OCI-M1 (cell line): ENCODE data around the gene TRIM62.
A peak's percentile ranks its signal among the peaks of the same experiment; 100 is the strongest.

Source experiments
- DNase-seq: peaks from one replicate; lab custom pipeline; 2025; lab: John Stamatoyannopoulos, UW

TRIM62 gene

DNA sequence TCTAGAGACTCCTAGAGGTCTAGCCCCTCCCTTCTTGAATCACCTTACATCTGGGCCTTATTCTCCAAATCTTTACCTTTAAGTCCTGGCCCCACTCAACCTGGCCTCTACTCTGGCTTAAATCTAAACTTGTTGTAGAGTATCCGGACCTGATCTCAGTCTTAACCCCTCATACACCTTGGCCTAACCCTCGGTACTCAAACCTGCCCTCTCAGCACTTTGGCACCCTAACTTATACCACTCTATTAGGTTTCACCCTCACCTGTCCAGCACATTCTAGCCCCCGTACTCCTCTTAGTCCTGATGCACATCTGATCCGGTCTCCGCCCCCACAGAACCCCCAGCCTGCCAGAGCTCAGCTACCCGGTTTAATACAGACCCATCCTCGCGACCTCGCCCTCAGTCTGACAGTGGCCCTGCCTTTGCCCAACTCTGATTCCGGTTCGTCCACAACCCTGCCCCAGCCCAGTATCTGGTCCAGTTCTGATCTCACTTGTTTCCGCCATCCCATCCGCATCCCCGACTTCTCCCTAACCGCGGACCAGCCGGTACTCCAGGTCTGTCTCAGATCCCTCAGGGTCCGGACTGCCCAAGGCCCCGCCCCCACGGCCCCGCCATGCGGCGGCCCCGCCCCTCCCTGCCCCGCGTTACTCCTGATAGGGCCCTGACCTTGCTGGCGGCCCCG lies 1.5 kb downstream of the TRIM62 start:
- DNase-seq = peak; percentile 85

DNA sequence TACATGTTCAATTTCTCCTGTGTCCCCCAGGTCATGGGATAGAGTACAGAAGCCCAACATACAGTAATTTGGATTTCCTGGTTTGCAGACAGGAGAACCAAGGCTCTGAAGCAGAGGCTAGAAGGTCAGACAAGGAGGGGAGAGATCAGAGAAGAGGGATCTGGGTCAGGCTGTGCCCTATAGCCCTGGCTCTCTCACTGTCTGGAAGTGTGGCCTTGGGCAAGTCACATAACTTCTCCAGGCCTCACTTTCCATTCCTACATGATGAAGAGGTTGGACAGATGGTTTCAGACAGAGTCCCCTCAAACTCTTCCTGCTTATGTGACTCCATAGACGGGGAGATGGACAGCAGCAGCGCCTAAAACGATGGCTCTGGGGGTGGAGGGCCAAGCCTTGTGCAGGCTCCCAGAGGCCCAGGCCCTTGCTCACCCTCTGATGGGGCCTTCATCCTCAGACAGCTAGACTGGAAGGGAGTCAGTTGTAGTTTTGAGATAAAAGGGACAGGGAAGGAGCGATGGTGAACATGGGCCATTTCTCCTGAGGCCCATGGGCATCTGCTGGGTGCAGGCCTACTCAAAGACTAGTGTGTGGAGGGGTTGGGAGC lies 2.9 kb downstream of the TRIM62 start:
- no peak for DNase-seq

DNA sequence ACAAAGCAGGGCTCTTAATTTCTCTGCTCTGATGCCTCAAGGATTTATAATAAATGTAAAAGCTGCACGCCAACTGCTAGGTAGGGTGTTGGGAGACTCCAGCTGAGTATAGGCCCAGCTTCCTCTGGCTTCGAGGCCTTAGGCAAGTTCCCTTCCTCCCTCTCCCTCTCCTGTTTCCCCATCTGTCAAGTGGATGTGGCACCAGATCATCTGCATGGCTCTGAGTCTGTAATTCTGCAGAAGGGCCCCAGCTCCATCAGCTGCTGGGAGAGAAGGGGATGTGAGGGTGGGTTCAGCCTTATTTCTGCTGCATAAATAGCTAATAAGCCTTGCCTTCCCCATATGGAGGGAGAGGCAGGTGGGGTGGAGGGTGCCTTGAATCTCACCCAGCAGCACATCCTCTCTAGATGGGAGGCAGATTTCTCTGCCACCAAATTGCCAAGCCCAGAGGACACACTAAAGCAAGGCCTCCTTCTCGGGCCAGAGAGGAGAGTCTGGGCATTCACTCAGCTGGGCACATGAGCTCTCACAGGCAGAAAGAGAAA lies 3.8 kb downstream of the TRIM62 start:
- DNase-seq = no peak

DNA sequence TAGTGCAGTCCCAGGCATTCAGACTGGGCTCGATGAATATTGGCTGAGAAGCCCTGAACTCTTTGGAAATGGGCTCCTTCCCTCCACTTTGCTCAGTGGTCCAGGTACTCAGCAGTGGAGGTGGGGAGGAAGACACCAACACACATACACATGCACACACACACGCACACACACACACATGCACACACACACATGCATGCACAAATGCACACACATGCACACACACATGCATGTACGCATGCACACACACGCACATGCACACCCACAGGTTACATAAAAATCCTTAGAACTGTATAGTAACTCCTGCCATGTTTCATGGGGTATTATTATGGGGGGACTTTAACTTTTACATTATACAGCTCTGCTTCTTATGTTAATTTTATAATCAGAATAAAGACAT lies 5.0 kb downstream of the TRIM62 start:
- no peak for DNase-seq

DNA sequence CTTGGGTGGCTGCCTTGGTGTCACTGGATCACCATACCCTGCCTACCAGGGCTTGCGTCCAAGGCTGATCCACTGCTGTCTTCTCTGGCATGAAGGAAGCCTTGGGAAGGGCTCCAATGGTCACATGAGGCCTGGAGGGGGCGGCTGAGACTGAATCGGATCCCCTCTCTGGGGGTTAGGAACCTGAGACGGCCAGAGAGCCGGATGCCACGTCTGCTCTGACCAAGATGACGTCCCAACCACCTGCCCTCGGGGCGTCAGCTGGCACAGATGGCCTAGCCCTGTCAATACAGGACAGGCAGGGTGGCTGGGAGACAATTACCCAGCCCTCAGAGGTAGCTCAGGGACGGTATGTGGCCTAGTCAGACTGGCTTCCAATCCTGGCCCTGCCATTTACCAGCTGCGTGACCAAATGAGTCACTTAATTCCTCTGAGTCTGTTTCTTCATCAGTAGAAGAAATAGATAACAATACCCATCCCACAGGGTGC lies 5.4 kb downstream of the TRIM62 start:
- DNase-seq = no peak

DNA sequence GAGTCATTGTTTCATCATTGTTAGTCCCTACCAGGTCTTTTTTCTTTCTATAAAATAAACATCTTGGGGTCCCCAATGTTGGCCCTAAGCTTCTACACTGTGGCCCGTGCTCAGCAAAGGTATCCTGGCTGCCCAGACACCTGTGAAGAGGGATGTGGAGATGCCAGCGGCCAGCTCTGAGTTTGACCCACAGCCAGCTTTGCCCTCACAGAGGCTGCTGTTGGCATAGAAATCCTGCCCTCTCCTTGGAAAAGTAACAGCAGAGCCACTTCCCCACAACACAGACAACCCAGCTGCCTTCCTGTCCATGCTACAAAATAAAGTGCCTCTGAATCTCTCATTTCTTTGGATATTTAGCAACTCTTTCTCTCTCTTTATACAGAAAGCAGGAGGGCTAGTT lies 6.0 kb downstream of the TRIM62 start:
- no peak for DNase-seq

DNA sequence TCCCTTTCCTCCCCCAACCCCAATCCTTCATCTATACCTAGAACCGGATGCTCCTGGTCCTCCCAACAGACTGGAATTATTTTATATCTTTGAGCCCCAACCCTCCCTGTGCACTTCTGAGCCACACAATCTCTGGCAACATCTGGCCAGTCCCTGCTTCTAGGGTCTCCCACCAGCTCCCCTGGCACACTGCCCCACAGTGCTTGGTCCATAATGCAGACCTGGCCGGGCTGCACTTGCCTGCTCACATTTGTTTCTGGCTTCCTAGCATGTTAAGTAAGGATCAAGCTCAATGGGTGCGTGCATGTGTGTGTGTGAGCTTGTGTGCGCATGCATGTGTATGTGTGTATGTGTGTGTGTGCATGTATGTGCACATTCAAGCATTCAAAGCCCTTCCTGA lies 8.8 kb downstream of the TRIM62 start:
- no peak for DNase-seq

DNA sequence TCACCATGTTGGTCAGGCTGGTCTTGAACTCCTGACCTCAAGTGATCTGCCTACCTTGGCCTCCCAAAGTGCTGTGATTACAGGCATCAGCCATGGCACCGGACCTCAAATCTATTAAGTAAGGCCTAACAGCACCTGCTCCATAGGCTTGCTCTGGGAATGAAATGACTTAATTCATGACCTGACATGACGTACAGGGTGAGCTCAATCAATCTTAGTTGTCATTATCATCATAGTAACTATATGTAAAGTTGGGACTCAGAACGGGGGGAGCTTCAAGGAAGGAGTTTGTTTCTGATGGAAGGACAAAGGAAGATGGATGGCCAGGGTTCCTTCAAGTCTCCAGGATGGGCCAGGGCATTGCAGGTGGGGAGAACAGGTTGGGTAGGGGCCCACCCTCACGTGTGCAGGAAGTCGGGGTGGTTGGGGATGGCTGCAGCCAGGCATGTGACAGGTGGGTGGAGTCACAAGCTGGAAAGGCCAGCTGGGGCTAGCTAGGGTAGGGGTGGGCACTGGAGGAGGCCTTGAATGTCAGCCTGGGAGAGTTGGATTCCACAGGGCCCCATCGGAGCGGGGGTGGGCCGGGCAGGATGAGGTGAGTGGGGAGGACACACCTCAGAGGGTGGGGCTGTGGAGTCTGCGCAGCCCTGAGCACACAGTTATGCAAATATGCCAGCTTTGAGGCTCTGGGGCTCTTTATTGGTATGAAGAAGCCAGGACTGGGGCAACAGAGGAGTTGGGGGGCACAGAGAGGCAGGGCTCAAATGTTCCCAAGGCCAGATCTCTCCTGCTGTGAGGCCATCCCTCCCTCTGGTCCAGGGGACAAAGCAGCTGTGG lies 9.6 kb downstream of the TRIM62 start:
- no peak for DNase-seq

DNA sequence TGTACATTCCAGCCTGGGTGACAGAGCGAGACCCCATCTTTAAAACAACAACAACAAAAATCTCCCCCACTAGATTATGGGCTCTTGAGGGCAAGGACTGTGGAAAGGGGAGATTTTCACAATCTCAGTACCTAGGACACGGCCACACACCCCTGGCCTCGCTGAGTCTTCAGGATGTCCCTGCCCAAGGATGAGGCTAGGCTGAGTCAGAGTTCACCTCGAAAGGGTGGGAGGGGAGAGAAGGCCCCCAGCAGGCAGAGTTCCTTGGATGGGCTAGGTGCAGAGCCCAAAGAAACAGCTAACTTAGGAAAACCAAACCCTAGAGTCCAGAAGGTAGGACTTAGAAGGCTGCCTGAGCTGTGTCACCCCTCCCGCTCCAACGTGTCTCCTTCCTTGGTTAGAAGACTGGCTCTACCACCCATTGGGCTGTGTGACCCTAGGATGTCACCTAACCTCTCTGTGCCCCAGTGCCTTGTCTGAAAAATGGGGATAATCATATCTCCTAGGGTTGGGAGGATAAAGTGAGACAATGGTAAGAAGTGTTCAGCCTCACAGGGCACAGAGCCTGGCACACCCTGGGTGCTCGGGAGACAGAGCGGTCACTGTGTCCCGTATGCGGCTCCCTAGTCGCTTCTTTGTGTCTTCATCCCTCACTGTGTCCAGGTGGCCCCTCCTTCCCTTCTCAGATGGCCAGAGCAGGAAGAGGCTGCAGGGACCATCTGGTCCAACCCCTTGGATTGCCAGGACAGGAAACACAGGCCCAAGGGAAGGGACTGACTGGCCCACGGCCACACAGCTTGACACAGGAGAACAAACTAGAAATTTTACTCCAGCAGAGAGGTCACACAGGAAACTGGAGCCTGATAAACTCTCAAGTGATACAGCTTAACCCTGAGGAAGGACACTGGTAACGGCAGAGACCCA lies 11.2 kb downstream of the TRIM62 start:
- DNase-seq = no peak

DNA sequence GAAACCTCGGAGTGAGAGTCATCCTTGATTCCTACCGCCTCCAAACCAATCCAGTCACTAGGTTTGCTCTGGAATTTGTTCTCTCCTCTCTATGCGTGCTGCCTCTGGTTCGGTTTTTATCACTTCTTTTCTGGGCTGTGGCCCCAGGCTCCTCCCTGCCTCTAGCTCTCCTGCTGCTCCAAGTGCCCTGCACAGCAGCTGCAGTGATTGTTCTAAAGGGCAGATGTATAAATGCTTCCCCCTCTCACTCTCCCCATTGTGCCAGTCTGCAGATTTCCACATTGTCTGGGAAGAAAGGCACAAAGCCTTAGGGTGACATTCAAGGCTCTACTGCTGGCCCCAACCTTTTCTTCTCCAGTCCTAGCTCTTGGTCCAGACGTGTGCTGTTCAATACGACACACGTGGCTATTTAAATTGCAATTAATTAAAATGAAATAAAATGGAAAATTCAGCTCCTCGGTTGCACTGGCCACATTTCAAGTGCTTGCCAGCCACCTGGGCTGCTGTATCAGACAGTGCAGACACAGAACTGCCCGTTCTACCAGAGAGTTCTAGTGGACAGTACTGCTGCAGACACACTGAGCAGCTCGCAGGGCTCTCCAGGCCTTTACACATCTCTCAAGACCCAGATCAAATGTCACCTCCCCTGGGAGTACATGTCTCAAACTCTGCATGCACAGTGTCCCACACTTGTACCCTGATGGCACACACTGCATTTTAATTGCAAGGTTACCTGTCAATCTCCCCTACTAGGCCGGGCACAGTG lies 12.4 kb downstream of the TRIM62 start:
- no peak for DNase-seq

DNA sequence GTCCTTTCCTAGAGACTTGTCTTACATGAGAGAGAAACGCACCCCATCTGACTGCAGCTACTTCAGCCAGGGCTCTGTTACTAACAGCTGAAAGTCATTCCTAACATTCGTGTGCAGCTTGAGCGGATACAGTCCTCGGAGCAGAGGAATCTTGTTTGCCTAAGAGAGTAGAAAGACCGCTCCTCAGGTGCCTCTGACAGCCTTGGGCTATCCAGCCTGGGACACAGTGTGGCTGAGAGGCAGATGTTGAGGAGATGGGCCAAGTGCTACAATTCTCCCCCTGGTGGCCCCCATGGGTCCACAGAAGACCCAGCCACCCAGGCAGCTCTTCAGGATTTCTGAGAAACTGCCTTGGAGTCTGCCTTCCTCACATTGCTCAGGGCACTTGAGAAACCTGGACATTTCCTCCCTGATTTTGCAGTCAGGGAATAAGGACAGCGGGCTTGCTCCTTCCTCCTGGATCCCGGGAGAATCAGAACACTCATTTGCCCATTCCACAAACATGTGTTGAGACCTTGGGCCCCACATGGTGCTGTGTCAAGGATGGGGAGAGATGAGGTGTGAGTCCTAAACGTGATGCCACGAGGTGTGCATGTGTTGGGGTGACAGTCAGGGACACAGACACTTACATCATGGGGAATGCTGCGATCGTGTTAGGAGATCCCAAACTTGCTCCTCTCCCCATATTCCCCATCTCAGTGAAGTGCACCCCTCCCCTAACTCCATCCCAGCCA lies 13.1 kb downstream of the TRIM62 start:
- DNase-seq = no peak

DNA sequence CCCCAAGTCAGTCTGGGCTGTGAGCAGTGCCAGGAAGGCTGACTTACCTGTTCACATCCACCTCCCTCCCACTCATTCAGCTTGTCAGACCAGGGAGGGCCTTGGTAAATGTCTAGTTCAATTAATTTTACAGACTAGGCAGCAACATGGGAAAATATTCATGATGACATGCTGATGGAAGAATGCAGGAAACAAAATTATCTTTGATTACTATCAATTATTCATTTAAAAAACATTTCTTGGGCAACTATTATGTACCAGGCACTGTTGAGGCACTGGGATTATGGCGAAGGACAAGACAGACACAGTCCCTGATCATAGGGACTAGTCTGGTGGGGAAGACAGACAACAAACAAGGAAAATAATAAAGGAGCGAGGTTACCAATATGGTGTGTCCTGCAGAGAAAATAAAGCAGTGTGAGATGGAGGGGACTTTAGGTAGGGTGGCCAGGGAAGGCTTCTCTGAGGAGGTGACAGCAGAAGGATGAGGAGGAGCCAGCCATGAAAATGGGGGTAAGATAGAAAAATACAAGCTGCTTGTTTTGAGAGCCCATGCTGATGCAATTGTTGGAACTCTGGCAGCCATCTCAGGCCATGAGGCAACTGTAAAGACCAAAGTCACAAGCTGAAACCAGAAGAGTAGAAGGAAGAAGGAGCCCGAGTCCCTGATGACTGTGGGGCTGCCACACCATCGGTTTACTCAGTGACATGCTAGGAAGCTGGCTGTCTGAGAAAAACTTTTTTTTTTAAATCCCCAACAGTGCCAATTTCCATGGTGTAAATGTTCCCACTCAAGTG lies 14.0 kb downstream of the TRIM62 start:
- DNase-seq = no peak

DNA sequence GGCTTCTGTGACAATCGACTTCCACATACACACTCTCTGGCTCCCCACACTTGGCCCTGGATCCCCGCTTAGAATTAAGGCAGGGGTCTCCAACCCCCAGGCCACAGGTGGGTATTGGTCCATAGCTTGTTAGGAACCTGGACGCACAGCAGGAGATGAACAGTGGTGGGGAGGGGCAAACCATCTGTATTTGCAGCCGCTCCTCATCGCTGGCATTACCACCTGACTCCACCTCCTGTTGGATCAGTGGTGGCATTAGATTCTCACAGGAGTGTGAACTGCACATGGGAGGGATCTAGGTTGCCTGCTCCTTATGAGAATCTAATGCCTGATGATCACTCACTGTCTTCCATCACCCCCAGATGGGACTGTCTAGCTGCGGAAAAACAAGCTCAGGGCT lies 16.0 kb downstream of the TRIM62 start:
- DNase-seq = no peak

DNA sequence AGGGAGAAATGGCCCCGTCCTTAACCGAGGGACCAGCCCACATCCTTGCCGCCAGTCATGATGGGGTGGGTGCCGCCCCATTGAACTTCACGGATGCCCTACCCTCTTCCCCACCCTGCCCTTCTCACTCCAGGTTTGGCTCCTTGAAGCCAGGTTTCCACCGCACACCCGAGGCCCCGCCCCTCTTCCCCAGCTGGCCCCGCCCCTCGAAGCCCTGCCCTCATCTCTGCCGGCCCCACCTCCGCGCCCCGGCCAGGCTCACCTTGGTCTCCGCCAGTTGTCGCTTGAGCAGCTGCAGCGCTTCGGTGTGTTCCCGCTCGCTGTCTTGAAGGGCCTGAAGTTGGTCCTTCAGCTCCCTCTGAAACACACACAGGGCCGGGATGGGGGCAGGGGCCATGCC lies 16.6 kb downstream of the TRIM62 start:
- no peak for DNase-seq

DNA sequence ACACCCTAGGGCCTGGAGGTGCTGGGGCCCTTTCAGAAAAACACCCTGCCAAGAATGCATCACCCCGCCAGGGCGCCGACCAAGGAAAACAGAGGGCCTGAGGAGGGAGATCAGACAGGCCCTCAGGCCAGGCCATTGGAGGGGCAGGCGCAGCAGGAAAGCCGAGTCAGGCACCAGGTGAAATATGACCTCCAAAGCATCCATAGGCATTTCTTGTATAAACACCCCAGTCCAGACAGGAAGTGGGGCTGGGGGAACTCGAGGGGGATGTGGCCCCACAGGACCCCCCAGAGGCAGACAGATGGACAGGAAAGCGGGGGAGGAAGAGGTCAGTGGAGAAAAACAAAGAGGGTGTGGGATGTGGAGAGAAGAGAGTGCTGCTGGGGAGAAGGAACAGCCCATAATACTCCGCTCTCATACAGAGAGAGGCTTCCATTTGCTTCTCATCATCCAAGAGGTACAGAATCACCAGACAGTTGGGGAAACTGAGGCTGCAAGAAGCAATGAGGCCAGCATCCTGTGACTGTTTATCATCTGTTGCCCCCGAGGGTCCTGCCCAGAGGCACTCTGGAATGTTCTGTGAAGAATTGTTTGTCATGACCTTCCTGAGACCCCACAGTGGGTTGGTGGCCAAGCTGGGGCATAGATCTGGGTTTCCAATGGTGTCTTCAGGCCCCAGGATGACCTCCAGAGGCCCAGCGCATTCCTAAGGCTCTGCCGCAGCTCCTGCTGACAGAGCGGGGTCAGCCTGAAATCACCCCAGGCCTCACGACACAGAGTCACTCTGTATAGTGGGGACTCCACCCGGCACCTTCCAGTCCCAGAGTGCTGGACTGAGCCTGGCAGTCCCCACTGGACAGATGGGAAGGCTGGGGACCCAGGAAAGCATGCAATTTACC lies 18.0 kb downstream of the TRIM62 start:
- no peak for DNase-seq

DNA sequence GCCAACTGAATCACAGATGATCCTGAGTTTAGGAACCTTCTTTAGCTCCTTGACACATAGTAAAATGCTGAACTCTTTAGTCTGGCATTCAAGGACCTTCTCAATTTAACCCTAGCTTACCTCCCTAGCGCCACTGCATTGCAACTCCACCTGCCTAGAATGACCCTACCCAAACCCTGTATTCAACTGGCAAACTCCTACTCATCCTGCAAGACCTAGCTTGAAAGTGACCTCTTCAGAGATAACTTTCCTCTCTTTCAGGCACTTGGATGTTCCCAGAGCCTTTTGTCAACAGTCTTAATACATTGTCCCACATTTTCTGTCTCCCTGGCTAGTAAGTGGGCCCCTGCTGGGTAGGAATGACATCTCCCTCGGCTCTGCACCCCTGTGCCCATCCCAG lies 19.7 kb downstream of the TRIM62 start:
- no peak for DNase-seq

DNA sequence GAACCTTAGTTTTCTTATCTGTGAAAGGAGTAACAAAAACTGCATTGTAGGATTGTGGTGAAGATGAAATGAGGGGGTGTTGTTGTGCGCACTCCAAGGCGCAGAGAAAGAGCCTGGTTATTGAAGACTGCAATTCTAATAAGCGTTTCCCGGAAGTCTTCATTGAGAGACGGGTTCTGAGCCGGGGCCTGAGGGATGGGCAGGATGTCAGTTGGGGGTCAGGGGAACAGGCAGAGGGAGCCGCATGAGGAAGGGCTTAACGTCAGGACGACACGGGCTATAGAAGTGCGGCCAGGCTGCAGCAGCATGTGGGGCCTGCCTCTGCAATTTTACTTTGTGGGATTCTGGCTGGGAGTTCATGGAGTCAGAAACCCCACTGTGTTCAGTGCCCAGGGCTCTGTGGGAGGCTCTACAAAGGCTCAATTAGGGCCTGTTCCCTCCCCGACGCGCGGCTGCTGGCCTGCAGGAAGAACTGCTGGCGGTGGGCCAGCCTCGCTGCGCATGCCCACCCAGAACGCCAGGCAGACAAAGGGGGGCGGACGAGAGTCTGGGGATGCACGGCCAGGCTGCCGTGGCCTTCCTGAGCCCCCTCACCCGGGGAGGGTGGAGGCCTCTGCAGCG lies 20.7 kb downstream of the TRIM62 start:
- DNase-seq = no peak

DNA sequence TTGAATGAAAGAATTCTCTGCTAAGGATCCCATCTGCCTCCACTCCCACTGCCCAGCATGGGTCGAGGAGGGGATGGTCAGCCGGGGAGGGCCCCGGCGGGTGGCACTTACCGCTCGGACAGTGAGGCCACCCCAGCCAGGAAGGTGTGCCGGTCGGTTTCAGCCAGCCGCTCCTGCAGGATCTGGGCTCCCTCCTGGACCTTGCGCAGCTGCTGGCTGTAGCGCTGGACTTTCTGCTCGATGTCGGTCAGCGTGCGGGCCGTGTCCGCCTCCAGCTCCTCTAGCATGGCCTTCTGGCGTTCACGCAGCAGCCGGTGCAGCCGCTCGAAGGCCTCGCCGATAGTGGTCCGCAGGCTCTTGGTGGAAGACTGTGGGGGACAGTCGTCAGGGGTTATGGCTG lies 22.3 kb downstream of the TRIM62 start:
- no peak for DNase-seq
